HPDE6-E6E7 (cell line): ENCODE measurements around the gene KANSL1.
"Not testable (repeated sequence)": the region's sequence is repeated elsewhere in the genome, so short reads cannot be mapped to it uniquely, and the experiment has no call there.

Experiments used
- DNase-seq: peaks from one replicate; pipeline ENCODE4 v3.0.0; 2011; ENCODE audit warnings: missing footprints; ENCODE audit errors: extremely low spot score

KANSL1 gene

GRCh38 chr17:46193626-46194392, 580 bp upstream of the KANSL1 start:
- peak; percentile 99 for DNase-seq

- DNase-seq: peak; percentile 57
Observed at GRCh38 chr17:46192439-46193150, 634 bp downstream of the KANSL1 start.

GRCh38 chr17:46192189-46192438, 1.1 kb downstream of the KANSL1 start:
- DNase-seq: no peak

GRCh38 chr17:46191322-46192188, 1.7 kb downstream of the KANSL1 start:
- DNase-seq: peak; percentile 50

GRCh38 chr17:46190763-46191162, 2.5 kb downstream of the KANSL1 start:
- no peak for DNase-seq

GRCh38 chr17:46186827-46187235, 6.4 kb downstream of the KANSL1 start:
- not testable (repeated sequence) for DNase-seq

- DNase-seq: no peak
Observed at GRCh38 chr17:46184696-46185095, 8.5 kb downstream of the KANSL1 start.

GRCh38 chr17:46183383-46183782, 9.8 kb downstream of the KANSL1 start:
- not testable (repeated sequence) for DNase-seq

GRCh38 chr17:46182961-46183360, 10.3 kb downstream of the KANSL1 start:
- no peak for DNase-seq

- DNase-seq: no peak
Observed at GRCh38 chr17:46181940-46182339, 11.3 kb downstream of the KANSL1 start.

GRCh38 chr17:46181316-46181715, 11.9 kb downstream of the KANSL1 start:
- not testable (repeated sequence) for DNase-seq

- no peak for DNase-seq
Observed at GRCh38 chr17:46180892-46181274, 12.3 kb downstream of the KANSL1 start.

- not testable (repeated sequence) for DNase-seq
Observed at GRCh38 chr17:46180185-46180891, 12.9 kb downstream of the KANSL1 start.

GRCh38 chr17:46179375-46179999, 13.7 kb downstream of the KANSL1 start:
- DNase-seq: no peak

GRCh38 chr17:46178550-46179214, 14.5 kb downstream of the KANSL1 start:
- no peak for DNase-seq

GRCh38 chr17:46176975-46177374, 16.3 kb downstream of the KANSL1 start:
- DNase-seq: no peak

GRCh38 chr17:46175891-46176290, 17.3 kb downstream of the KANSL1 start:
- no peak for DNase-seq

GRCh38 chr17:46173153-46173552, 20.1 kb downstream of the KANSL1 start:
- DNase-seq: no peak

- DNase-seq: no peak
Observed at GRCh38 chr17:46171939-46172338, 21.3 kb downstream of the KANSL1 start.

GRCh38 chr17:46170639-46171429, 22.4 kb downstream of the KANSL1 start:
- no peak for DNase-seq
